K562 (cell line): ENCODE data around the gene NECAP2. TPM values are rescaled to one million over a fixed set of nuclear protein-coding genes. Genes with fewer than 3 reads are reported as not detected.

Experiments
- KLF1 ChIP-seq: fragments of 450-650 bp; IDR thresholded peaks from 2 replicates; pipeline ENCODE4 v1.6.1; 2016; ENCODE audit warnings: missing genetic modification characterization, missing compliant biosample characterization
- PHB ChIP-seq: fragments of 250-450 bp; sonication (Bioruptor Pico); IDR thresholded peaks from 2 replicates; pipeline ENCODE4 v1.5.0; 2021
- PHTF2 ChIP-seq: fragments of 250-450 bp; sonication (Bioruptor Pico); IDR thresholded peaks from 2 replicates; pipeline ENCODE4 v1.5.0; 2021; ENCODE audit warnings: mild to moderate bottlenecking
- RERE ChIP-seq: sonication (generic); formaldehyde crosslinking; IDR thresholded peaks from 2 replicates; pipeline ENCODE4 v1.8.0; 2023; ENCODE audit warnings: missing genetic modification reagents, mild to moderate bottlenecking, borderline replicate concordance
- SMC3 ChIP-seq: conservative IDR thresholded peaks from 2 replicates; pipeline ENCODE4 v1.6.1; 2011; ENCODE audit warnings: low read depth, low read length, improper control_type of control experiment; ENCODE audit not compliant: insufficient read depth
- TSC22D4 ChIP-seq: fragments of 450-650 bp; IDR thresholded peaks from 2 replicates; pipeline ENCODE4 v1.6.1; 2016; ENCODE audit warnings: missing genetic modification characterization, missing biosample characterization, control low read depth
- UBTF ChIP-seq, 2 experiments: IDR thresholded peaks; 2 replicates each; pipeline ENCODE4 v1.6.1; 2012; ENCODE audit warnings: improper control_type of control experiment in 2 of 2, low read depth in 2 of 2, low read length in 2 of 2, borderline replicate concordance in 1 of 2
- YY1 ChIP-seq, 3 experiments: IDR thresholded peaks; 2 replicates each; pipeline ENCODE4 v1.6.1; 2011; ENCODE audit warnings: low read length in 2 of 3, mild to moderate bottlenecking in 2 of 3, moderate library complexity in 2 of 3, borderline replicate concordance in 1 of 3, control low read depth in 1 of 3, low read depth in 1 of 3; ENCODE audit not compliant: insufficient read depth in 3 of 3, insufficient replicate concordance in 2 of 3, control insufficient read depth in 1 of 3, insufficient read length in 1 of 3; ENCODE audit errors: extremely low read depth in 1 of 3
- ZNF232 ChIP-seq: sonication (generic); formaldehyde crosslinking; IDR thresholded peaks from 2 replicates; pipeline ENCODE4 v1.8.0; 2022; ENCODE audit warnings: mild to moderate bottlenecking, missing genetic modification reagents
- ZNF445 ChIP-seq: fragments of 250-450 bp; sonication (Bioruptor Pico); IDR thresholded peaks from 2 replicates; pipeline ENCODE4 v1.4.0; 2020; ENCODE audit warnings: low read depth, mild to moderate bottlenecking, moderate library complexity
- polyA plus RNA-seq, 8 experiments: library from polyadenylated mRNA; depleted of rRNA in 4 of 8; stranded (reverse) in 5 of 8; unstranded in 3 of 8; fragments of >200 nt; fragmentation: Nextera tagmentation in 2 of 8; fragmentation: Illumina TruSeq in 1 of 8; extraction: Ambion mirVana in 2 of 8; extraction: Trizol in 1 of 8; gene quantifications; 2 replicates each; pipeline versions ENCODE4 v1.2.1 to v1.2.3, GENCODE V29; 2011 to 2014; ENCODE audit warnings: inconsistent platforms in 1 of 8, missing spikeins in 1 of 8
- total RNA-seq, 7 experiments: library from RNA; depleted of rRNA in 6 of 7; stranded (reverse); fragments of >200 nt in 6 of 7; fragmentation: Illumina TruSeq in 2 of 7; extraction: Trizol in 2 of 7; gene quantifications; 2 replicates each; pipeline versions ENCODE4 v1.2.1 to v1.2.3, GENCODE V29; 2011 to 2021; ENCODE audit warnings: low replicate concordance in 1 of 7
- TF ChIP-seq, protein P1 (sequence below): fragments of 450-650 bp; IDR thresholded peaks from 2 replicates; pipeline ENCODE4 v1.7.0; 2016; ENCODE audit warnings: borderline replicate concordance
- TF ChIP-seq, protein P2 (sequence below): sonication (generic); formaldehyde crosslinking; IDR thresholded peaks from 2 replicates; pipeline ENCODE4 v1.8.0; 2022; ENCODE audit warnings: missing genetic modification reagents, mild to moderate bottlenecking, borderline replicate concordance
- TF ChIP-seq, protein P3 (sequence below): sonication (generic); formaldehyde crosslinking; IDR thresholded peaks from 2 replicates; pipeline ENCODE4 v1.8.1; 2022; ENCODE audit warnings: missing genetic modification reagents

The NECAP2 gene
- total and polyA plus RNA-seq, 9 of the 15 experiments (the other 6 are each of a cell fraction or from before 2014, with no cell fraction given): 22.7 to 107 (median 79.2) TPM

GRCh38 chr1:16498573-16499413 is 58.3 kb downstream of the NECAP2 start (continued):
- TF ChIP-seq, protein P1, sequence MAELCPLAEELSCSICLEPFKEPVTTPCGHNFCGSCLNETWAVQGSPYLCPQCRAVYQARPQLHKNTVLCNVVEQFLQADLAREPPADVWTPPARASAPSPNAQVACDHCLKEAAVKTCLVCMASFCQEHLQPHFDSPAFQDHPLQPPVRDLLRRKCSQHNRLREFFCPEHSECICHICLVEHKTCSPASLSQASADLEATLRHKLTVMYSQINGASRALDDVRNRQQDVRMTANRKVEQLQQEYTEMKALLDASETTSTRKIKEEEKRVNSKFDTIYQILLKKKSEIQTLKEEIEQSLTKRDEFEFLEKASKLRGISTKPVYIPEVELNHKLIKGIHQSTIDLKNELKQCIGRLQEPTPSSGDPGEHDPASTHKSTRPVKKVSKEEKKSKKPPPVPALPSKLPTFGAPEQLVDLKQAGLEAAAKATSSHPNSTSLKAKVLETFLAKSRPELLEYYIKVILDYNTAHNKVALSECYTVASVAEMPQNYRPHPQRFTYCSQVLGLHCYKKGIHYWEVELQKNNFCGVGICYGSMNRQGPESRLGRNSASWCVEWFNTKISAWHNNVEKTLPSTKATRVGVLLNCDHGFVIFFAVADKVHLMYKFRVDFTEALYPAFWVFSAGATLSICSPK: no peak
- TF ChIP-seq RERE (CRISPR knock-in tag) (no peak), UBTF (IDR thresholded peaks at IDR 0.05; ENCODE audit: borderline replicate concordance in 1 of 2, low read depth in 2 of 2, low read length in 2 of 2) (peak in 1 of 2 experiments; percentile 86; a peak in 2 of 4 replicates), PHTF2 (CRISPR knock-in tag) (no peak), TSC22D4 (tag) (no peak), PHB (CRISPR knock-in tag) (no peak), KLF1 (tag) (no peak; the same call in 1 of the 2 replicates), ZNF445 (no peak), SMC3 (0 out of 2 replicates have a peak, but pooled peaks have one; percentile 3), ZNF232 (no peak), YY1 (IDR thresholded peaks at IDR 0.05; ENCODE audit: borderline replicate concordance in 1 of 3, control insufficient read depth in 1 of 3, extremely low read depth in 1 of 3, insufficient read depth in 3 of 3, insufficient read length in 1 of 3, insufficient replicate concordance in 2 of 3, low read depth in 1 of 3, low read length in 2 of 3) (peak in 1 of 3 experiments; percentile 17)
- TF ChIP-seq, protein P2, sequence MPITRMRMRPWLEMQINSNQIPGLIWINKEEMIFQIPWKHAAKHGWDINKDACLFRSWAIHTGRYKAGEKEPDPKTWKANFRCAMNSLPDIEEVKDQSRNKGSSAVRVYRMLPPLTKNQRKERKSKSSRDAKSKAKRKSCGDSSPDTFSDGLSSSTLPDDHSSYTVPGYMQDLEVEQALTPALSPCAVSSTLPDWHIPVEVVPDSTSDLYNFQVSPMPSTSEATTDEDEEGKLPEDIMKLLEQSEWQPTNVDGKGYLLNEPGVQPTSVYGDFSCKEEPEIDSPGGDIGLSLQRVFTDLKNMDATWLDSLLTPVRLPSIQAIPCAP (CRISPR knock-in tag): no peak
- TF ChIP-seq, protein P3, sequence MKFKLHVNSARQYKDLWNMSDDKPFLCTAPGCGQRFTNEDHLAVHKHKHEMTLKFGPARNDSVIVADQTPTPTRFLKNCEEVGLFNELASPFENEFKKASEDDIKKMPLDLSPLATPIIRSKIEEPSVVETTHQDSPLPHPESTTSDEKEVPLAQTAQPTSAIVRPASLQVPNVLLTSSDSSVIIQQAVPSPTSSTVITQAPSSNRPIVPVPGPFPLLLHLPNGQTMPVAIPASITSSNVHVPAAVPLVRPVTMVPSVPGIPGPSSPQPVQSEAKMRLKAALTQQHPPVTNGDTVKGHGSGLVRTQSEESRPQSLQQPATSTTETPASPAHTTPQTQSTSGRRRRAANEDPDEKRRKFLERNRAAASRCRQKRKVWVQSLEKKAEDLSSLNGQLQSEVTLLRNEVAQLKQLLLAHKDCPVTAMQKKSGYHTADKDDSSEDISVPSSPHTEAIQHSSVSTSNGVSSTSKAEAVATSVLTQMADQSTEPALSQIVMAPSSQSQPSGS (CRISPR knock-in tag): no peak
